Esophagus muscularis mucosa (tissue), 4 donors: ENCODE measurements around the gene NDUFAF8.

ENCODE experiments used
- CTCF ChIP-seq, 3 experiments: fragments of 200-600 bp in 2 of 3; fragments of 450-650 bp in 1 of 3; sonication (generic) in 2 of 3; IDR thresholded peaks; one replicate each; pipeline ENCODE4 v1.5.1; 2017 to 2019; ENCODE audit warnings: antibody characterized with exemption in 3 of 3, mild to moderate bottlenecking in 2 of 3, moderate library complexity in 1 of 3
- EP300 ChIP-seq: sonication (generic); formaldehyde crosslinking; IDR thresholded peaks from one replicate; pipeline ENCODE4 v1.6.1; 2017; ENCODE audit warnings: antibody characterized with exemption
- POLR2A ChIP-seq: fragments of 450-650 bp; IDR thresholded peaks from one replicate; pipeline ENCODE4 v1.6.1; 2017; ENCODE audit warnings: antibody characterized with exemption, moderate library complexity, mild to moderate bottlenecking, low read depth
- POLR2AphosphoS5 ChIP-seq, 2 donors: sonication (generic); formaldehyde crosslinking; IDR thresholded peaks; one replicate each; pipeline ENCODE4 v1.6.1; 2017; ENCODE audit warnings: antibody characterized with exemption in 2 of 2

GRCh38 chr17:81237591-81238489 is 1.3 kb upstream of the NDUFAF8 start:
- TF ChIP-seq CTCF (IDR thresholded peaks at IDR 0.05) (no peak), POLR2A (no peak), POLR2AphosphoS5 (IDR thresholded peaks at IDR 0.05) (no peak), EP300 (no peak)
